K562 (cell line): ENCODE results near the gene ITPKB. TPM values are rescaled to one million over a fixed set of nuclear protein-coding genes. Genes with fewer than 3 reads are reported as not detected.
A peak's percentile ranks its signal among the peaks of the same experiment; 100 is the strongest.

ENCODE experiments used
- ATAC-seq: fragments of 200-7000 bp; cut with Tn5 transposase; 3 replicates; pipeline ENCODE4 v1.9.1; 2020; ENCODE audit warnings: moderate library complexity
- BruUV-seq: library from RNA; stranded (reverse); fragments of 400-500 nt; replicated peaks from 2 replicates; lab custom pipeline; 2021; lab: Mats Ljungman, UMichigan
- CTCF ChIA-PET: fragments of 300-600 bp; formaldehyde crosslinking; extraction: SDS; loops from one replicate; lab custom pipeline; 2021; ENCODE audit warnings: low intra/inter-chr PET ratio; lab: Yijun Ruan, JAX
- POLR2A ChIA-PET: fragments of 300-600, 350-650 bp; sonication (Branson Sonifier 250); formaldehyde crosslinking; extraction: SDS; loops from one replicate; lab custom pipeline; 2021; ENCODE audit warnings: antibody characterized with exemption, inconsistent platforms; lab: Yijun Ruan, JAX
- DNase-seq, 4 experiments: peaks; one replicate each; pipeline versions ENCODE4 v3.0.0 to v3.0.0-alpha.2; 2011 to 2018; ENCODE audit warnings: low spot score in 3 of 4, mixed read lengths in 3 of 4; ENCODE audit errors: extremely low read depth in 1 of 4
- FAIRE-seq: peaks from 2 replicates; lab custom pipeline; 2011; peaks lifted over from hg19 to GRCh38; lab: Jason Lieb, UNC
- H2AFZ ChIP-seq: 2 replicates; pipeline ENCODE4 v1.6.0; 2011; ENCODE audit warnings: low read depth, low read length, control low read depth, inconsistent platforms
- H3K27ac ChIP-seq: fragments of 200-600 bp; 3 replicates; pipeline ENCODE4 v1.8.0; 2011; ENCODE audit warnings: low read depth, mild to moderate bottlenecking, control low read depth, inconsistent platforms, low read length, moderate library complexity, mixed read lengths; ENCODE audit errors: extremely low read depth
- H3K27me3 ChIP-seq, 2 experiments: fragments of 300-600 bp in 1 of 2; 2 replicates in 1 of 2; 3 replicates in 1 of 2; pipeline versions ENCODE4 v1.6.0 to v1.8.0; 2011; ENCODE audit warnings: inconsistent platforms in 2 of 2, low read length in 2 of 2, mild to moderate bottlenecking in 1 of 2, mixed read lengths in 1 of 2, moderate library complexity in 1 of 2; ENCODE audit not compliant: control insufficient read depth in 2 of 2, insufficient read depth in 2 of 2
- H3K36me3 ChIP-seq: fragments of 300-600 bp; 3 replicates; pipeline ENCODE4 v1.8.0; 2011; ENCODE audit warnings: mild to moderate bottlenecking, low read length, inconsistent platforms; ENCODE audit not compliant: control insufficient read depth, insufficient read depth
- H3K4me1 ChIP-seq, 2 experiments: fragments of 200-600 bp in 1 of 2; replicated peaks in 1 of 2; 2 replicates in 1 of 2; 3 replicates in 1 of 2; pipeline versions ENCODE4 v1.5.1 to v1.8.0; 2011; ENCODE audit warnings: inconsistent platforms in 2 of 2, low read length in 2 of 2, mild to moderate bottlenecking in 1 of 2, mixed read lengths in 1 of 2, moderate library complexity in 1 of 2; ENCODE audit not compliant: control insufficient read depth in 2 of 2, insufficient read depth in 2 of 2
- H3K4me2 ChIP-seq: 2 replicates; pipeline ENCODE4 v1.6.1; 2011; ENCODE audit warnings: low read length, control low read depth, inconsistent platforms, mixed read lengths; ENCODE audit not compliant: insufficient read depth
- H3K4me3 ChIP-seq: fragments of 200-600 bp; sonication (generic), shearing (Covaris generic); 2 replicates; pipeline ENCODE4 v1.5.1; 2016; ENCODE audit warnings: control low read depth, inconsistent platforms
- H3K79me2 ChIP-seq: fragments of 200-600 bp; 3 replicates; pipeline ENCODE4 v1.8.0; 2011; ENCODE audit warnings: low read length, inconsistent platforms; ENCODE audit not compliant: control insufficient read depth, insufficient read depth
- H3K9ac ChIP-seq, 2 experiments: 2 replicates each; pipeline versions ENCODE4 v1.6.0 to v1.6.1; 2011; ENCODE audit warnings: low read depth in 2 of 2, low read length in 2 of 2, control low read depth in 1 of 2, inconsistent platforms in 1 of 2, mild to moderate bottlenecking in 1 of 2, mixed read lengths in 1 of 2; ENCODE audit not compliant: insufficient read depth in 1 of 2
- H3K9me1 ChIP-seq: one replicate; pipeline ENCODE4 v1.6.0; 2011; ENCODE audit warnings: inconsistent platforms, mild to moderate bottlenecking, low read length, moderate library complexity; ENCODE audit not compliant: control insufficient read depth, insufficient read depth
- H3K9me3 ChIP-seq: replicated peaks from 2 replicates; pipeline ENCODE4 v1.5.1; 2011; ENCODE audit warnings: low read depth, low read length, inconsistent platforms; ENCODE audit not compliant: control insufficient read depth, insufficient read depth
- H4K20me1 ChIP-seq: replicated peaks from 2 replicates; pipeline ENCODE4 v1.6.1; 2011; ENCODE audit warnings: low read length, inconsistent platforms, mixed read lengths; ENCODE audit not compliant: control insufficient read depth, insufficient read depth
- BCOR ChIP-seq: fragments of 450-650 bp; IDR thresholded peaks from 2 replicates; pipeline ENCODE4 v1.6.1; 2016
- BRD4 ChIP-seq: fragments of 200-600 bp; sonication (generic); IDR thresholded peaks from 2 replicates; pipeline ENCODE4 v1.6.1; 2017; ENCODE audit warnings: inconsistent platforms
- CREB1 ChIP-seq, 2 experiments: sonication (generic) in 1 of 2; formaldehyde crosslinking in 1 of 2; IDR thresholded peaks; 2 replicates each; pipeline versions ENCODE4 v1.6.1 to v1.8.0; 2012 to 2022; ENCODE audit warnings: inconsistent platforms in 1 of 2, mild to moderate bottlenecking in 1 of 2, missing genetic modification reagents in 1 of 2, moderate library complexity in 1 of 2
- HNRNPL ChIP-seq: fragments of 200-400 bp; formaldehyde crosslinking; IDR thresholded peaks from 2 replicates; pipeline ENCODE4 v1.6.1; 2017; ENCODE audit warnings: low read depth, mild to moderate bottlenecking, low read length
- JUNB ChIP-seq: fragments of 450-650 bp; formaldehyde crosslinking; conservative IDR thresholded peaks from 2 replicates; pipeline ENCODE4 v1.4.0; 2020; ENCODE audit warnings: mild to moderate bottlenecking
- JUND ChIP-seq, 2 experiments: IDR thresholded peaks; 2 replicates in 1 of 2; 3 replicates in 1 of 2; pipeline ENCODE4 v1.6.1; 2011; ENCODE audit warnings: borderline replicate concordance in 2 of 2, low read depth in 2 of 2, low read length in 2 of 2, improper control_type of control experiment in 1 of 2, missing biosample characterization in 1 of 2, missing genetic modification characterization in 1 of 2, missing genetic modification reagents in 1 of 2
- KDM1A ChIP-seq, 2 experiments: fragments of 450-650 bp; IDR thresholded peaks; 2 replicates each; pipeline ENCODE4 v1.6.1; 2016; ENCODE audit warnings: mild to moderate bottlenecking in 2 of 2
- KLF1 ChIP-seq: fragments of 450-650 bp; IDR thresholded peaks from 2 replicates; pipeline ENCODE4 v1.6.1; 2016; ENCODE audit warnings: missing genetic modification characterization, missing compliant biosample characterization
- NFIX ChIP-seq: fragments of 250-450 bp; sonication (Bioruptor Pico); IDR thresholded peaks from 2 replicates; pipeline ENCODE4 v1.4.0; 2020; ENCODE audit warnings: low read depth, mild to moderate bottlenecking, moderate library complexity
- RBM22 ChIP-seq: fragments of 200-400 bp; formaldehyde crosslinking; IDR thresholded peaks from 2 replicates; pipeline ENCODE4 v1.6.1; 2018; ENCODE audit warnings: low read length, low read depth; ENCODE audit not compliant: poor library complexity, severe bottlenecking
- RBM25 ChIP-seq: fragments of 200-400 bp; formaldehyde crosslinking; IDR thresholded peaks from 2 replicates; pipeline ENCODE4 v1.6.1; 2018; ENCODE audit warnings: low read length, low read depth, moderate library complexity; ENCODE audit not compliant: severe bottlenecking
- TAF9B ChIP-seq: fragments of 450-650 bp; IDR thresholded peaks from 2 replicates; pipeline ENCODE4 v1.6.1; 2018; ENCODE audit warnings: mild to moderate bottlenecking; ENCODE audit not compliant: partially characterized antibody
- TCF3 ChIP-seq: sonication (generic); formaldehyde crosslinking; IDR thresholded peaks from 2 replicates; pipeline ENCODE4 v1.4.0; 2020; ENCODE audit warnings: mild to moderate bottlenecking, missing genetic modification reagents
- XRCC5 ChIP-seq: fragments of 200-400 bp; formaldehyde crosslinking; IDR thresholded peaks from 2 replicates; pipeline ENCODE4 v1.6.1; 2017; ENCODE audit warnings: low read depth, mild to moderate bottlenecking, low read length
- ZNF592 ChIP-seq: fragments of 450-650 bp; IDR thresholded peaks from 2 replicates; pipeline ENCODE4 v1.6.1; 2017; ENCODE audit warnings: antibody characterized with exemption, mild to moderate bottlenecking
- WGBS: fragments of 100-300 bp; shearing (Covaris generic); methylation state at CpG from one replicate; pipeline ENCODE4 v1.1.6; 2016; ENCODE audit warnings: low coverage, mixed read lengths; ENCODE audit not compliant: insufficient coverage; ENCODE audit errors: missing lambda C conversion rate; 5-methylcytosine and 5-hydroxymethylcytosine counted together
- in situ Hi-C: fragments of 300-500 bp; cut with MboI; formaldehyde crosslinking; loops from 4 replicates; pipeline ENCODE4 v1.15.0; 2018; ENCODE audit warnings: inconsistent platforms, mixed read lengths
- intact Hi-C: fragments of 100-400 bp; cut with micrococcal nuclease; formaldehyde crosslinking; loops from 2 replicates; pipeline ENCODE4 v1.14.2; 2022
- polyA plus RNA-seq, 8 experiments: library from polyadenylated mRNA; depleted of rRNA in 4 of 8; stranded (reverse) in 5 of 8; unstranded in 3 of 8; fragments of >200 nt; fragmentation: Nextera tagmentation in 2 of 8; fragmentation: Illumina TruSeq in 1 of 8; extraction: Ambion mirVana in 2 of 8; extraction: Trizol in 1 of 8; gene quantifications; 2 replicates each; pipeline versions ENCODE4 v1.2.1 to v1.2.3, GENCODE V29; 2011 to 2014; ENCODE audit warnings: inconsistent platforms in 1 of 8, missing spikeins in 1 of 8
- total RNA-seq, 7 experiments: library from RNA; depleted of rRNA in 6 of 7; stranded (reverse); fragments of >200 nt in 6 of 7; fragmentation: Illumina TruSeq in 2 of 7; extraction: Trizol in 2 of 7; gene quantifications; 2 replicates each; pipeline versions ENCODE4 v1.2.1 to v1.2.3, GENCODE V29; 2011 to 2021; ENCODE audit warnings: low replicate concordance in 1 of 7

ITPKB gene
- total and polyA plus RNA-seq, 9 of the 15 experiments (the other 6 are each of a cell fraction or from before 2014, with no cell fraction given), result 0.01 to 0.22 TPM; not detected in 7

GRCh38 chr1:226762055-226762454 lies 23.0 kb upstream of the ITPKB start:
- BruUV-seq, result no TSS peak
- Histone ChIP-seq H4K20me1 (no peaks in the 10 kb centered on the region), H2AFZ (no peak overlapping the region), H3K36me3 (no peaks in the 10 kb centered on the region), H3K9me3 (no peaks in the 10 kb centered on the region), H3K9me1 (no peaks in the 10 kb centered on the region), H3K27me3 (peaks cover 36 to 60% of the 10 kb centered on the region in 2 experiments), H3K4me1 (no peaks in the 10 kb centered on the region), H3K79me2 (no peaks in the 10 kb centered on the region), H3K27ac (no peak overlapping the region), H3K9ac (no peak overlapping the region), H3K4me2 (no peak overlapping the region), H3K4me3 (no peak overlapping the region)
- CTCF ChIA-PET, result no interaction called here
- intact Hi-C loops (loop anchor here (5.0 kb wide), 1 partner anchor 65 kb away; no protein-coding TSS in a partner anchor), in situ Hi-C loops (no loop called here)
- 2% methylated on average over 4 of the region's 4 CpGs for WGBS
- peak; percentile 35 for FAIRE-seq
- TF ChIP-seq HNRNPL (no peak), ZNF592 (no peak), JUNB (no peak), KLF1 (no peak), XRCC5 (no peak), BRD4 (no peak), BCOR (peak; percentile 69), RBM22 (no peak), KDM1A (IDR thresholded peaks at IDR 0.05) (0 out of 4 replicates have a peak, but pooled peaks of 1 of the 2 experiments have one; percentile 34), JUND (IDR thresholded peaks at IDR 0.05; ENCODE audit: borderline replicate concordance, low read depth, low read length) (no peak), JUND (tag; IDR thresholded peaks at IDR 0.05; ENCODE audit: borderline replicate concordance, low read depth, low read length) (no peak), CREB1 (IDR thresholded peaks at IDR 0.05) (no peak), CREB1 (CRISPR knock-in tag; IDR thresholded peaks at IDR 0.05) (no peak), NFIX (CRISPR knock-in tag) (no peak), RBM25 (peak; percentile 60), TCF3 (CRISPR knock-in tag) (no peak), TAF9B (no peak)
- POLR2A ChIA-PET, result interaction anchor here (0.6 kb wide), 1 partner anchor 114 kb away, joined by 3 read pairs; no protein-coding TSS in a partner anchor
- no peak for ATAC-seq
- no peak for DNase-seq
